ENCODE results near the gene ASB2. TPM values are rescaled to one million over a fixed set of nuclear protein-coding genes. Genes with fewer than 3 reads are reported as not detected.

ASB2 gene
- total RNA-seq, 1 experiment from 2014 or later, result not detected

- CTCF ChIA-PET, result no interaction called here
- Mint-ChIP-seq H3K27ac (ENCODE audit: unreplicated experiment) (no peak overlapping the region), H3K4me3 (ENCODE audit: unreplicated experiment) (no peak overlapping the region), H3K9me3 (ENCODE audit: unreplicated experiment) (no peaks in the 10 kb centered on the region), H3K27me3 (ENCODE audit: insufficient read depth, unreplicated experiment) (no peaks in the 10 kb centered on the region), H3K36me3 (ENCODE audit: insufficient read depth, unreplicated experiment) (no peaks in the 10 kb centered on the region), H3K4me1 (ENCODE audit: low read depth, unreplicated experiment) (peaks cover 6% of the 10 kb centered on the region)
- POLR2A ChIA-PET, result no interaction called here
- no peak for TF ChIP-seq CTCF (IDR thresholded peaks at IDR 0.05; ENCODE audit: insufficient read depth in 1 of 2, low read depth in 1 of 2, low read length in 1 of 2, severe bottlenecking in 1 of 2, unreplicated experiment in 1 of 2)
- intact Hi-C loops (cut with micrococcal nuclease; ENCODE audit: unreplicated experiment), result no loop called here
- no TSS peak for BruUV-seq (replicated peaks)
- Histone ChIP-seq H3K36me3 (ENCODE audit: control insufficient read depth, insufficient read depth, low read length) (no peaks in the 10 kb centered on the region), H3K27me3 (replicated peaks; ENCODE audit: control insufficient read depth, insufficient read depth, low read length) (no peaks in the 10 kb centered on the region), H3K4me3 (ENCODE audit: low read depth, low read length) (no peak overlapping the region), H3K9me3 (no peaks in the 10 kb centered on the region), H3K4me1 (no peaks in the 10 kb centered on the region)
- DNase-seq, result no peak
These were observed 18.7 kb upstream of the ASB2 start for GRCh38 chr14:93994919-93995682.

DNA sequence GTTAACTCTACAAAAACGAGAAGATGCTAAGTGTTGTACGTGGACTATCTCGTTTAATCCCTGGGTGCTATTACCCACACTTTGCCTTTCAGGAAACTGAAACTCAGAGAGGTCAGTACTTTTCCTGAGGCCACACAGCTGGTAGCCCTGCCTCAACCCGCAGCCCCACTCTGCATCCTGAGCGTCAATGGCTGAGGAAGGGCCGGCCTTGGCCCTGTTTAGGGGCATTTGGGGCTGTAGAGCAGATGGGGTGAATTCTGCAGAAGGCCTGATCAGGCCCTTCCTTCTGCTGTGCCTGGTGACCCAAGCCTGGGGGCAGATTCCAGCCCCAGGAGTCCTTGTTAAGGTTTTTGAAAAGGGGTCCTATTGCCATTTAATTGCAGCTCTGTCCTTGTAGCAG lies 17.0 kb upstream of the ASB2 start:
- no TSS peak for BruUV-seq (replicated peaks)
- intact Hi-C loops (cut with micrococcal nuclease; ENCODE audit: unreplicated experiment), result no loop called here
- no peak overlapping the region for H3K4me3 Mint-ChIP-seq (ENCODE audit: unreplicated experiment)
- H3K9me3 ChIP-seq, result no peaks in the 10 kb centered on the region
- no peak overlapping the region for H3K27ac Mint-ChIP-seq (ENCODE audit: unreplicated experiment)
- H3K4me1 Mint-ChIP-seq (ENCODE audit: low read depth, unreplicated experiment), result no peaks in the 10 kb centered on the region
- POLR2A ChIA-PET, result no interaction called here
- no peak overlapping the region for H3K4me3 ChIP-seq (ENCODE audit: low read depth, low read length)
- CTCF ChIA-PET, result no interaction called here
- H3K36me3 Mint-ChIP-seq (ENCODE audit: insufficient read depth, unreplicated experiment), result no peaks in the 10 kb centered on the region
- H3K27me3 Mint-ChIP-seq (ENCODE audit: insufficient read depth, unreplicated experiment), result no peaks in the 10 kb centered on the region
- no peaks in the 10 kb centered on the region for H3K36me3 ChIP-seq (ENCODE audit: control insufficient read depth, insufficient read depth, low read length)
- H3K27me3 ChIP-seq (replicated peaks; ENCODE audit: control insufficient read depth, insufficient read depth, low read length), result no peaks in the 10 kb centered on the region
- no peak for DNase-seq
- TF ChIP-seq CTCF (IDR thresholded peaks at IDR 0.05; ENCODE audit: insufficient read depth in 1 of 2, low read depth in 1 of 2, low read length in 1 of 2, severe bottlenecking in 1 of 2, unreplicated experiment in 1 of 2), result no peak
- no peaks in the 10 kb centered on the region for H3K4me1 ChIP-seq
- no peaks in the 10 kb centered on the region for H3K9me3 Mint-ChIP-seq (ENCODE audit: unreplicated experiment)

GRCh38 chr14:93991649-93992048 lies 15.3 kb upstream of the ASB2 start:
- BruUV-seq (replicated peaks), result no TSS peak
- TF ChIP-seq CTCF (IDR thresholded peaks at IDR 0.05; ENCODE audit: insufficient read depth in 1 of 2, low read depth in 1 of 2, low read length in 1 of 2, severe bottlenecking in 1 of 2, unreplicated experiment in 1 of 2), result no peak
- intact Hi-C loops (cut with micrococcal nuclease; ENCODE audit: unreplicated experiment), result no loop called here
- Mint-ChIP-seq H3K36me3 (ENCODE audit: insufficient read depth, unreplicated experiment) (no peaks in the 10 kb centered on the region), H3K4me1 (ENCODE audit: low read depth, unreplicated experiment) (no peaks in the 10 kb centered on the region), H3K4me3 (ENCODE audit: unreplicated experiment) (no peak overlapping the region), H3K27me3 (ENCODE audit: insufficient read depth, unreplicated experiment) (no peaks in the 10 kb centered on the region), H3K9me3 (ENCODE audit: unreplicated experiment) (no peaks in the 10 kb centered on the region), H3K27ac (ENCODE audit: unreplicated experiment) (no peak overlapping the region)
- ChIA-PET CTCF (interaction anchor here (0.6 kb wide), 1 partner anchor 30 kb away, joined by 3 read pairs; no protein-coding TSS in a partner anchor), POLR2A (no interaction called here)
- Histone ChIP-seq H3K9me3 (no peaks in the 10 kb centered on the region), H3K36me3 (ENCODE audit: control insufficient read depth, insufficient read depth, low read length) (no peaks in the 10 kb centered on the region), H3K4me3 (ENCODE audit: low read depth, low read length) (no peak overlapping the region), H3K27me3 (replicated peaks; ENCODE audit: control insufficient read depth, insufficient read depth, low read length) (no peaks in the 10 kb centered on the region), H3K4me1 (no peaks in the 10 kb centered on the region)
- no peak for DNase-seq
